CD4-positive, alpha-beta T cell treated with Interleukin-6 at 100 ng/mL for 8 hours (primary cell): ENCODE results near the gene TAS1R2.
"Not testable (repeated sequence)": the region's sequence is repeated elsewhere in the genome, so short reads cannot be mapped to it uniquely, and the experiment has no call there.

Experiments used
- DNase-seq: peaks from one replicate; pipeline ENCODE4 v3.0.0-alpha.2; 2020; ENCODE audit warnings: mixed read lengths, low spot score

The TAS1R2 gene

GRCh38 chr1:18883636-18884418 lies 24.4 kb upstream of the TAS1R2 start:
- DNase-seq: peak; percentile 63

DNA sequence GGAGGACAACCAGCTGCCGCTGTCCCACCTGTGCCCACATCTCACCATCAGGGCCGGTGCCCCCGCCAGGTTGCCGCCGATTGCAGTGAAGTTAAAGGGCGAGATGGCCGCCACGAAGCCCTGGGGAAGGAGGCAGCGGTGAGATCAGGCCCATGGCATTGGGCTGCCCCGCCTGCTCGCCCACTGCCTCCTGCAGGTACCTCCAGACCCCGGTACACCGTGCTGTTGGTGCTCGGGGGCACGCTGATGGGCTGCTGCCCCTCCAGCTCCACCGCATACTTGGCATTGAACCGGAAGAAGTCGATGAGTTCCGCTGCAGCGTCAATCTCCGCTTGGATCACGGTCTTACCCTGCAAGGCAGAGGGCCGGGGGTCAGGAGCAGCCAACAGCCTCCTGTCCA lies 23.6 kb upstream of the TAS1R2 start:
- no peak for DNase-seq

DNA sequence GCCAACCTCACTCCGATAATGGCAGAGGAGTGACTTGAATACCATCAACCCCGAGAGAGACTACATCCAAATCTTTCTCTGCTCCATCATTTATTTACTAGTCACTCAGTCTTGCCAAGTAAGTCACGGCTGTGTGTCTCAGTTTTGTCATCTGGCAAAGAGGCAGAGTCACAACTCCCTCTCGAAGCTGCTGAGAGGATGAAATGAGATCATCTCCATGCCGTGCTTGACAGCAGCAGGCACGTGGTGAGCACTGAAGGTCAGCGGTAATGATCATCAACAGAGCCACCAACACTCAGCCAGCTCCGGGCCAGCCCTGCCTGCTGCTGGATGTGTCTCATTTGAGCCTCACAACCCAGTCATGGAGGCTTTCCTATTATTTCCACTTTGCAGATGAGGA lies 23.0 kb upstream of the TAS1R2 start:
- no peak for DNase-seq

- no peak for DNase-seq
Measured at GRCh38 chr1:18881642-18882431, 22.4 kb upstream of the TAS1R2 start.

DNA sequence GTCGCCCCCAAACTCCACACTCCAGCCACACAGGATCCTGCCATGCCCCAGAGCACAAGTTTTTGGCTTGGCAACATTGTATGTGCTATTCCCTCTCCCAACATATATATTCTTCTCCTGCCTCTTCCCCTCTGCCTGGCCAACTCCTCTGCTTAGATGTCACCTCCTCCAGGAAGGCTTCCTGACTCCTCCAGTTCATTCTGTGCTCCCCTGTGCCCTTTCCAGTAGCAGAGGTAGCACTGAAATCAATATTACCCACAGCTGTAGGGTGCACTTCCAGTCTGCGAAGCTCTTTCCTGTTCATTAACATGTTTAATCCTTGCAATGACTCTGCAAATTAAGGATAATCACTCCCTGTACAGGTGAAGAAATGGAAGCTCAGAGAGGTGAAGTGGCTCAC lies 21.7 kb upstream of the TAS1R2 start:
- no peak for DNase-seq

- no peak for DNase-seq
Measured at GRCh38 chr1:18880585-18880984, 21.1 kb upstream of the TAS1R2 start.

DNA sequence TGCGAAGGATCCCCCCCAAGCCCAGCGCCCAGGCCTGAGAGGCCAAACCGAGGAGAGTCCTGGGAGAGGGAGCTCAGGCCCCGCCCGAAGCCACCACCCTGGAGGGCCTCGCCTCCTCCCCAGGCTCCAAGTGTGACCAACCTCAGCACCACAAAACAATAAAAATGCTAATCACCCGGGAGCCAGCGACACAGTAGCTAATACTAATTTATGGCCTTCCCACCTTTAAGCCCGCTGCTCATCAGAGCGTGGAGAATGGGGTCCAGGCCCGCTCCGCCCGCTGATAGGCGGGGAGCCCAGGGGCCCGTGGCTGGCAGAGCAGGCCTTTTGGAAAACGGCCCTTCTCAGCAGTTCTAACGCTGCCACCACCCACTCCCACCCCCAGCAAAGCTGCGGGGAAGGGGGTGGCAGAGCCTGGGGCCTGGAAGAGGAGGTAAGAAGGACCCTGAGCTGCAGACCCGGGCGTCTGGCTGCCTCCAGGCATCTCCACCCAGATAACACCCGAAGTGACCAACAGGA lies 20.4 kb upstream of the TAS1R2 start:
- DNase-seq: no peak

GRCh38 chr1:18879215-18879790 lies 19.8 kb upstream of the TAS1R2 start:
- DNase-seq: no peak

- no peak for DNase-seq
Measured at GRCh38 chr1:18878538-18879214, 19.2 kb upstream of the TAS1R2 start.

GRCh38 chr1:18877282-18877681 lies 17.8 kb upstream of the TAS1R2 start:
- no peak for DNase-seq

DNA sequence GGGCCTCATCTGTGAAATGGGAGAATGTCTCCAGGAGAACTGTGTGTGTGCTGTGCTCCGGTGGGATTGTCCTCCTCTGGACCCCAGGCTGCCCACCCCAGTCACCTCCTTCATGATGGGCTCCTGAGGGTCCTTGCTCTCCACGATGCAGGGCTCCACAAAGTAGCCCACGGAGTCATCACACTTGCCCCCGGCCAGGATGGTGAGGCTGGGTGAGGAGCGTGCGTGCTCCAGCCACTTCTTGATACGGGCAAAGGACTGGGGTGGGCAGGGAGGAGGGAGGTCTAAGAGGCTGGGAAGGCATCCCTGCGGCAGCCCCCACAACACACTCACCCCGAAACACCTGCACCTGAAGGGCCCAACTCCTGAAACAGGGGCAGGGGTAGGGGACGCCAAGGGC lies 16.8 kb upstream of the TAS1R2 start:
- DNase-seq: no peak

DNA sequence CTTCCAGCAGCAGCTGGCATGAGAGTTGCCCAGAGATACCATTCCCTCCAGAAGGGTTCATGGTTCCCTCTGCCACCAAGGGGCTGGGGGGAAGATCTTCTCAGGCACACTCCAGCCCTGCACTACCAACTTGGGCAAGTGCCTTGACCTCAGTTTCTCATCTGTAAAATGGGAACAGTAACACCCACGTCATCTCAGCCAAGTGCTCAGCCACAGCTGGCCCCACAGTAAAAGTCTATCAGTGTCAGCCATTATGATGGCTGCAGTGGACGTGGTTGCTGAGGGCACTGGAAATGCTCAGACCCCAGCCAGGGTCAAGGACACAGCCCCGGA lies 16.3 kb upstream of the TAS1R2 start:
- no peak for DNase-seq

- DNase-seq: peak; percentile 48
Measured at GRCh38 chr1:18875107-18875795, 15.8 kb upstream of the TAS1R2 start.

GRCh38 chr1:18874600-18874999 lies 15.1 kb upstream of the TAS1R2 start:
- DNase-seq: no peak

DNA sequence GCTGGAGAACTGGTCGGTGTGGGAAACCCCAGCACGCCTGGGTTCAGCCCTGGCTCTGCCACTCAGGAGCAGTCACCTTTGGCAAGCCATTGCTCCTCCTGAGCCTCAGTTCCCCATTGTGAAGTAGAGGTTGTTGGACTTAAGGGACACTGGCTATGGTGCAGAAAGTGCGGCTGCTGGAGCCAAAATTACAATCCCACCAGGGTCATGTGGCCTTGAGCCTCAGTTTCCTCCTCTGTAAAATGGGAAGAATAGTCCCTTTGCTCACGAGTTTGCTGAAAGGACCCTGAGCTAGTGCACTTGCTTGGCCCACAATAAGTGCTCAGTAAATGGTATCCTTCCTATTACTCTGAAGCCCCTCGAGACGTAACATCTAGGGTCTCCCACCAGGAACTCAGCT lies 14.6 kb upstream of the TAS1R2 start:
- no peak for DNase-seq

GRCh38 chr1:18872071-18872611 lies 12.7 kb upstream of the TAS1R2 start:
- DNase-seq: no peak

- DNase-seq: no peak
Measured at GRCh38 chr1:18871401-18872070, 12.1 kb upstream of the TAS1R2 start.

GRCh38 chr1:18870957-18871356 lies 11.5 kb upstream of the TAS1R2 start:
- DNase-seq: no peak

GRCh38 chr1:18870595-18870865 lies 11.1 kb upstream of the TAS1R2 start:
- not testable (repeated sequence) for DNase-seq

DNA sequence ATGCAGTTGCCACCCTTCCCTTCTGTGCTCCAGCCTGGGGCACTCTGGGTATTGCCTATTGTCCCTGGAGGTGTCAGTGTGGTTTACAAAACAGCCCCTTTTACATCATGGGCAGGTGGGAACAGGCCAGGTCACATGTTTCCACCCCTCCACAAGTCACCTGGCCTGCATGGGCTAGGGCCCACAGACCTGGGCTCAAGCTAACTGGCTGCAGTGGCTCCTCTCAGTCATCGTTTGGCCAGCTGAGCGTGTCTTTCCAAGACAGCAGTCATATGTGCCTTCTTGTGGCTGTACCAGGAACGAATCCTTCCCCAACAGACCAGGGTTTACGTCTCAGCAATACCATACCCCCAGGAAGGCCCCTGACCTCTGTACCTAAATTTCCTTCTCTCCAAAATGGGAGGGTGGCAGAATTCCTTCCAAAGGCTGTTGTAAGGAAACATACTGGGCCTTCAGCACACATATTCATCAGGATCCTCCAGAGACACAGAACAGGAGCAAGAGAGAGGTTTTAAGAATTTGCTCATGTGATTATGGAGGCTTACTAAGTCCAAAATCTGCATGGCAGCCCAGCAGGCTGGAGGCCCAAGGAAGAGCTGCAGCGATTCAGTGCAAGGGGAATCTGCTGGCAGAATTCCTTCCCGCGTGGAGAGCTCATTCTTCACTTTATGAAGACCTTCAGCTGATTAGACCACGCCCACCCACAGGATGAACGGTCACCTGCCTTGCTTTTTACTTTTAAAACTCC lies 10.6 kb upstream of the TAS1R2 start:
- DNase-seq: no peak
